ENCODE data around the gene COX17. TPM values are rescaled to one million over a fixed set of nuclear protein-coding genes. Genes with fewer than 3 reads are reported as not detected.

The COX17 gene
- total RNA-seq, 2 donors from 2014 or later: 49.2 to 53.6 TPM

GRCh38 chr3:119630880-119631329, 46.3 kb downstream of the COX17 start:
- intact Hi-C loops (cut with DNase I): loop anchor here in 1 of 2 donors (5.0 kb wide), 1 partner anchor 34 kb away; the partner anchor contains the start of gene PLA1A
- DNase-seq (ENCODE audit: low spot score): no peak

GRCh38 chr3:119630128-119630879, 46.9 kb downstream of the COX17 start:
- DNase-seq (ENCODE audit: low spot score): no peak
- intact Hi-C loops (cut with DNase I): loop anchor here in 1 of 2 donors (5.0 kb wide), 1 partner anchor 33 kb away; the partner anchor contains the start of gene PLA1A

GRCh38 chr3:119628816-119629445, 48.3 kb downstream of the COX17 start:
- intact Hi-C loops (cut with DNase I): no loop called here
- DNase-seq (ENCODE audit: low spot score): no peak

DNA sequence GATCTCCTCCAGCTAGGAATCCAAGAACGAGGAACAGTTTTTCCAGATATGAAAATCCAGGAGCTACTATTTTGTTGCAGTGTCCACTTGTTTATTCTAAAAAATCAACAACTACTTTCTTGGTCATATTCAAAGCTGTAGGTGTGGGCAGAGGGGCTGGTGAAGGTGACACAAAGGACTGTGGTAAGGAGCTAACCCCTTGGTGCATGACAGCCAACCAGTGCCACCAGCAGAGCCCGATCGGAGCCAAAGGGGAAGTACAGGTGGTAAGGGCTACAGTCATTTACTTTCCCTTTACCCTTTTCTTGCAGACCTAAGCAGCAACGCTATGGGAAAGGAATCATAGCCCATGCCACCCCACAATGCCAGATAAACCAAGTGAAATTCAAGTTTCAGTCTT, 48.8 kb downstream of the COX17 start:
- DNase-seq (ENCODE audit: low spot score): no peak
- intact Hi-C loops (cut with DNase I): no loop called here

- intact Hi-C loops (cut with DNase I): no loop called here
- no peak for DNase-seq (ENCODE audit: low spot score)
Observed at GRCh38 chr3:119627461-119627860, 49.7 kb downstream of the COX17 start.

GRCh38 chr3:119626196-119626595, 51.0 kb downstream of the COX17 start:
- intact Hi-C loops (cut with DNase I): no loop called here
- DNase-seq (ENCODE audit: low spot score): no peak

DNA sequence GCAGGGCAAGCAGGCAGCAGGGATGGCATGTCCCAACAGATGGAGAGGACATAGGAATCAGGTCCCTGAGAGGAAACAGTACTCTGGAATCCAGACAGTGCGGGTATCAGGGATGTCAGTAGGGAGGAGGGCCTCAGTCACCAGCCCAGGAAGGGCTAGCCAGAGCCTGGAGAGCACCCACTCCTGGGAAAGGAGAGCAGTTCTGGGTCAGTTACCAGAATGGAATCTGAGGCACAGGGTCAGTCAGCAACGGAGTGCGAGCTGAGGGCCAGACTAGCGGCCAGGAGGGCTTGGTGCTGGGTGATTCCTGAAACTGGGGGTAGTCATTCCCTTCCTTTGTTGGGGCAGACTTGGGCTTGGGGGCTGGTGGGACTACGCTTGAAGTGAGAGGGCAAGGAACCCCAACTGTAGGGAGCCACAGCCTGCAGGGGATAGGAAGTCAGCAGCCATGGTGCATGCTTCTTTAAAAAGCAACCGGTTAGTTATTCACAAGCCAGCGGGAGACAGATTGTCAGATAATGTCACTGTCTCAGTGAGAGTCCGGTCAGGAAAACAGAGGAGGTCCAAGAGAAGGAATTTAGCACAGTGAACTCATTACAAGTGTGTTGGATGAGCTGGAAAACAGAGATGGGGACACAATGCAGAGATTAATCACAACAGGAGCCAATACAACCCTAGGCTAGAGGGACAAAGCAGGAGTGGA, 51.6 kb downstream of the COX17 start:
- intact Hi-C loops (cut with DNase I): no loop called here
- no peak for DNase-seq (ENCODE audit: low spot score)

GRCh38 chr3:119624002-119624720, 53.0 kb downstream of the COX17 start:
- intact Hi-C loops (cut with DNase I): no loop called here
- no peak for DNase-seq (ENCODE audit: low spot score)

- no peak for DNase-seq (ENCODE audit: low spot score)
- intact Hi-C loops (cut with DNase I): no loop called here
Observed at GRCh38 chr3:119620899-119621298, 56.3 kb downstream of the COX17 start.

Other genes with a start within 250 kb of the COX17 start
- gene TMEM39A, start 213.8 kb downstream of the COX17 start, total RNA-seq: 10 to 100 TPM; 34.3 to 36.7 TPM
- 10 to 100 TPM; 14.2 to 20.0 TPM for gene POGLUT1, start 208.4 kb downstream of the COX17 start, total RNA-seq
- 10 to 100 TPM; 74.9 to 79.3 TPM for gene TIMMDC1, start 178.9 kb downstream of the COX17 start, total RNA-seq
- gene CD80, start 117.8 kb downstream of the COX17 start, total RNA-seq: 1 to 10 TPM in 1 of 2 donors, under 1 TPM in 1; 0.24 to 1.3 TPM
- gene ADPRH, start 97.9 kb downstream of the COX17 start, total RNA-seq: 10 to 100 TPM; 15.3 to 17.9 TPM
- gene PLA1A, start 79.5 kb downstream of the COX17 start, total RNA-seq: 1 to 10 TPM; 2.7 to 6.2 TPM
- 1 to 10 TPM; 7.0 to 8.5 TPM for gene POPDC2, start 16.8 kb downstream of the COX17 start, total RNA-seq
- 1 to 10 TPM; 2.4 to 6.2 TPM for gene CFAP91, start 25.6 kb upstream of the COX17 start, total RNA-seq
- gene NR1I2, start 104.7 kb upstream of the COX17 start, total RNA-seq: under 1 TPM in 1 of 2 donors, not detected in 1; 0.19 TPM

All from posterior vena cava (tissue), 2 donors.